ENCODE measurements around the gene PPP6R2. TPM values are rescaled to one million over a fixed set of nuclear protein-coding genes. Genes with fewer than 3 reads are reported as not detected.

PPP6R2 gene
- total and polyA plus RNA-seq, 2 of the 8 experiments (the other 6 are each of a cell fraction or from before 2014, with no cell fraction given) = 25.0 to 32.2 TPM

DNA sequence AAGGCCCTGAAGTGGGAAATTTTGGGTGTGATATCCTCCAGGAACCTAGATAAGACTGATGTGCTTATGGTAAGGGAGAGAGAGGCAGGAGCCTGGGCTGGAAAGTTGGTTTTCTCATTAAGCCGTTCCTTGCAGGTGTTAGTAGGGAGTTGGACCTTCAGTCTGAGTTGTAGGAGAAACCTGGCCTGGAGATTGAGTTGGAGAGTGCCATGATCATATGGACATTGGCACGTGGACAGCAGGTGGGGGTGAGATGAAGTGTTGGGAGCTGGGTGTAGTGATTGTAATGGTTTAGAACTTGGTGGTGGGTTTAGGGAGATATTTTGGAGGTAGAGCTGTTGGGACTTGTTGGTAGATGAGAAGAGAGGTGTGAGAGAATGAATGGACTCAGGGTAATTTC lies 4.9 kb downstream of the PPP6R2 start:
- H4K20me1 ChIP-seq (replicated peaks in 1 of 2; ENCODE audit: control insufficient read depth in 1 of 2, insufficient read depth in 2 of 2, low read length in 2 of 2) = peaks cover 9 to 14% of the 10 kb centered on the region in 2 experiments
- no peak overlapping the region for H2BK20ac ChIP-seq (ENCODE audit: low read length)
- H3K23me2 ChIP-seq (ENCODE audit: low read depth, low read length) = no peaks in the 10 kb centered on the region
- WGBS, 2 experiments (ENCODE audit: extremely low coverage in 1 of 2, insufficient coverage in 1 of 2, insufficient read length in 1 of 2, insufficient replicate concordance in 2 of 2, low coverage in 1 of 2, low lambda C conversion rate in 2 of 2, missing lambda C conversion rate in 1 of 2) = 85% methylated on average over 2 of the region's 2 CpGs; no CpG with 5 or more reads in 1 of the 2 experiments
- peaks cover 0 to 17% of the 10 kb centered on the region in 2 experiments; a peak in 2 of 4 replicates for H3K79me2 ChIP-seq (ENCODE audit: control insufficient read depth in 1 of 2, insufficient read depth in 2 of 2, low read length in 2 of 2)
- no peak overlapping the region for H2BK15ac ChIP-seq (ENCODE audit: low read length)
- H2AK5ac ChIP-seq (ENCODE audit: low read depth, low read length) = no peak overlapping the region
- H3K56ac ChIP-seq (replicated peaks; ENCODE audit: insufficient read length, low read depth, low read length) = no peak overlapping the region
- no peaks in the 10 kb centered on the region for H3K9me3 ChIP-seq (ENCODE audit: insufficient read depth in 2 of 2, low read depth in 1 of 2, low read length in 1 of 2)
- no peak overlapping the region for H3K4ac ChIP-seq (replicated peaks; ENCODE audit: insufficient read length, low read depth, low read length)
- H4K5ac ChIP-seq (ENCODE audit: insufficient read length, low read depth, low read length) = no peak overlapping the region
- H2AFZ ChIP-seq (ENCODE audit: low read length) = no peak overlapping the region
- no peaks in the 10 kb centered on the region for H3K4me1 ChIP-seq (replicated peaks in 1 of 4; ENCODE audit: control insufficient read depth in 3 of 4, insufficient read depth in 4 of 4, low read length in 3 of 4)
- no peak overlapping the region for H3K18ac ChIP-seq (ENCODE audit: extremely low read depth, low read length)
- H3K27me3 ChIP-seq (replicated peaks in 1 of 4; ENCODE audit: control insufficient read depth in 3 of 4, extremely low read depth in 1 of 4, insufficient read depth in 3 of 4, low read length in 3 of 4) = no peaks in the 10 kb centered on the region
- H3K79me1 ChIP-seq (ENCODE audit: low read depth, low read length) = peaks cover 10% of the 10 kb centered on the region
- H3K14ac ChIP-seq (ENCODE audit: insufficient read length) = no peak overlapping the region
- H3K4me2 ChIP-seq (ENCODE audit: insufficient read depth in 1 of 2, low read depth in 2 of 2, low read length in 2 of 2) = no peak overlapping the region
- H2BK12ac ChIP-seq (ENCODE audit: low read depth, low read length) = no peak overlapping the region
- no peak for TF ChIP-seq SRF (IDR thresholded peaks at IDR 0.05; ENCODE audit: low read depth, low read length)
- no peak for TF ChIP-seq HDAC2 (IDR thresholded peaks at IDR 0.05; ENCODE audit: borderline replicate concordance in 1 of 2, low read depth in 2 of 2, low read length in 2 of 2)
- TF ChIP-seq PHF8 (conservative IDR thresholded peaks at IDR 0.05; ENCODE audit: low read depth, low read length) = no peak
- no peak for TF ChIP-seq TEAD4 (IDR thresholded peaks at IDR 0.05; ENCODE audit: low read depth, low read length)
- no peak for TF ChIP-seq JUN (IDR thresholded peaks at IDR 0.05; ENCODE audit: low read depth, low read length)
- TF ChIP-seq CBX5 (IDR thresholded peaks at IDR 0.05; ENCODE audit: low read depth, low read length) = no peak
- TF ChIP-seq POLR2A (IDR thresholded peaks at IDR 0.05; ENCODE audit: control extremely low read depth in 1 of 2, low read depth in 2 of 2, low read length in 2 of 2) = no peak
- no peak for TF ChIP-seq RBBP5 (IDR thresholded peaks at IDR 0.05; ENCODE audit: borderline replicate concordance, low read depth, low read length)
- no peak for TF ChIP-seq CTBP2 (IDR thresholded peaks at IDR 0.05; ENCODE audit: borderline replicate concordance, insufficient read depth, insufficient read length, low read length)
- TF ChIP-seq RAD21 (IDR thresholded peaks at IDR 0.05 in 1 of 2, conservative IDR thresholded peaks at IDR 0.05 in 1 of 2; ENCODE audit: low read depth in 2 of 2, low read length in 2 of 2) = no peak
- TF ChIP-seq SUZ12 (IDR thresholded peaks at IDR 0.05; ENCODE audit: low read length) = no peak
- DNase-seq (ENCODE audit: low read depth in 1 of 2, low spot score in 2 of 2) = no peak
- no peak for FAIRE-seq
- ChIA-PET CTCF (ENCODE audit: partially characterized antibody) (no interaction called here), POLR2A (ENCODE audit: partially characterized antibody) (interaction anchor here (1.0 kb wide), 1 partner anchor 14 kb away, joined by 3 read pairs; no protein-coding TSS in a partner anchor)
- no peak overlapping the region for H4K91ac ChIP-seq (replicated peaks; ENCODE audit: insufficient read length, low read length)
- H3K27ac ChIP-seq (ENCODE audit: low read depth, low read length) = no peak overlapping the region
- no peak overlapping the region for H2BK120ac ChIP-seq (replicated peaks; ENCODE audit: low read depth, low read length)
- H3K4me3 ChIP-seq (ENCODE audit: extremely low read depth in 1 of 4, insufficient read depth in 2 of 4, low read depth in 3 of 4, low read length in 4 of 4) = no peak overlapping the region
- no peak overlapping the region for H3K23ac ChIP-seq (ENCODE audit: insufficient read length)
- no peak overlapping the region for H4K8ac ChIP-seq (ENCODE audit: extremely low read depth, insufficient read depth, low read length)
- no peak overlapping the region for H3K9ac ChIP-seq (replicated peaks in 1 of 4; ENCODE audit: extremely low read depth in 1 of 4, low read depth in 3 of 4, low read length in 3 of 4)
- H2BK5ac ChIP-seq (ENCODE audit: low read depth, low read length) = no peak overlapping the region
- no peaks in the 10 kb centered on the region for H3K36me3 ChIP-seq (ENCODE audit: control insufficient read depth in 2 of 4, insufficient read depth in 4 of 4, low read length in 3 of 4)
